Left ventricle myocardium inferior (tissue), 1 donor: ENCODE data around the gene SLC4A1. TPM values are rescaled to one million over a fixed set of nuclear protein-coding genes. Genes with fewer than 3 reads are reported as not detected.

Source experiments
- DNase-seq: peaks from one replicate; pipeline ENCODE4 v3.0.0-alpha.2; 2020
- H3K27ac ChIP-seq: fragments of 200-600 bp; replicated peaks from 2 replicates; pipeline ENCODE4 v1.8.0; 2021
- H3K27me3 ChIP-seq: fragments of 200-600 bp; 2 replicates; pipeline ENCODE4 v1.8.0; 2021; ENCODE audit warnings: low read depth
- H3K36me3 ChIP-seq: fragments of 200-600 bp; 2 replicates; pipeline ENCODE4 v1.8.0; 2021
- H3K4me1 ChIP-seq: fragments of 200-600 bp; 2 replicates; pipeline ENCODE4 v1.8.0; 2021
- H3K4me3 ChIP-seq: fragments of 200-600 bp; 2 replicates; pipeline ENCODE4 v1.8.0; 2021; ENCODE audit warnings: mild to moderate bottlenecking, moderate library complexity
- H3K9me3 ChIP-seq: fragments of 200-600 bp; replicated peaks from 2 replicates; pipeline ENCODE4 v1.8.0; 2021
- CTCF ChIP-seq: fragments of 200-600 bp; IDR thresholded peaks from 2 replicates; pipeline ENCODE4 v1.8.0; 2021; ENCODE audit warnings: antibody characterized with exemption, mild to moderate bottlenecking, borderline replicate concordance
- intact Hi-C: fragments of 100-400 bp; cut with micrococcal nuclease; formaldehyde crosslinking; loops from one replicate; pipeline ENCODE4 v1.11.0; 2022
- total RNA-seq: library from RNA; stranded (reverse); fragmentation: NEBNext Ultra II Directional; extraction: Animal tissue kit (Norgen Biotek cat#: 25700); gene quantifications from one replicate; pipeline ENCODE4 v1.2.1, GENCODE V29; 2021
- donor health status: DM: no; HTN: yes; CAD: no; lungs with severe emphysema.

SLC4A1 gene
- total RNA-seq, 1 donor from 2014 or later, result not detected

GRCh38 chr17:44309472-44309871 lies 41.5 kb upstream of the SLC4A1 start:
- Histone ChIP-seq H3K4me3 (no peak overlapping the region), H3K36me3 (no peaks in the 10 kb centered on the region), H3K27me3 (peaks cover 78% of the 10 kb centered on the region), H3K4me1 (peaks cover 23% of the 10 kb centered on the region), H3K9me3 (no peaks in the 10 kb centered on the region), H3K27ac (no peak overlapping the region)
- no peak for TF ChIP-seq CTCF
- no peak for DNase-seq
- intact Hi-C loops, result no loop called here

GRCh38 chr17:44308865-44309264 lies 40.9 kb upstream of the SLC4A1 start:
- Histone ChIP-seq H3K27me3 (peaks cover 78% of the 10 kb centered on the region), H3K4me3 (peak overlapping the region; percentile 73)

GRCh38 chr17:44308320-44308818 lies 40.4 kb upstream of the SLC4A1 start, which contains the start of gene RUNDC3A:
Gene RUNDC3A, plus strand, starts transcription at chr17:44308601. Its CDS starts 232 bp downstream, at chr17:44308833.
- Histone ChIP-seq H3K27ac (no peak within 1 kb of the TSS), H3K27me3 (peaks cover 78% of the 10 kb centered on the region), H3K4me3 (peak within 1 kb of the TSS; percentile 73), H3K36me3 (no peaks in the 10 kb centered on the region), H3K4me1 (peaks cover 21% of the 10 kb centered on the region), H3K9me3 (no peaks in the 10 kb centered on the region)
- TF ChIP-seq CTCF, result no peak
- DNase-seq, result peak; percentile 85
- intact Hi-C loops, result no loop called here

More at GRCh38 chr17:44308865-44309264, 40.9 kb upstream of the SLC4A1 start:
- peaks cover 21% of the 10 kb centered on the region for H3K4me1 ChIP-seq
- no peak overlapping the region for H3K27ac ChIP-seq
- DNase-seq, result no peak
- no peaks in the 10 kb centered on the region for H3K9me3 ChIP-seq
- no peak for TF ChIP-seq CTCF
- H3K36me3 ChIP-seq, result no peaks in the 10 kb centered on the region
- intact Hi-C loops, result no loop called here

GRCh38 chr17:44307387-44308186 lies 39.7 kb upstream of the SLC4A1 start:
- TF ChIP-seq CTCF, result no peak
- H3K27me3 ChIP-seq, result peaks cover 79% of the 10 kb centered on the region
- intact Hi-C loops, result no loop called here
- no peak overlapping the region for H3K27ac ChIP-seq
- H3K9me3 ChIP-seq, result no peaks in the 10 kb centered on the region
- peaks cover 21% of the 10 kb centered on the region for H3K4me1 ChIP-seq
- H3K36me3 ChIP-seq, result no peaks in the 10 kb centered on the region
- peak overlapping the region; percentile 73 for H3K4me3 ChIP-seq
- DNase-seq, result no peak

- no peak for DNase-seq
- peaks cover 21% of the 10 kb centered on the region for H3K4me1 ChIP-seq
- peaks cover 71% of the 10 kb centered on the region for H3K27me3 ChIP-seq
- no peak overlapping the region for H3K4me3 ChIP-seq
- H3K9me3 ChIP-seq, result no peaks in the 10 kb centered on the region
- no peak overlapping the region for H3K27ac ChIP-seq
- no peaks in the 10 kb centered on the region for H3K36me3 ChIP-seq
- TF ChIP-seq CTCF, result no peak
- intact Hi-C loops, result no loop called here
Observed at GRCh38 chr17:44304651-44305050, 36.7 kb upstream of the SLC4A1 start.
